Esophagus squamous epithelium (tissue), 4 donors: ENCODE results near the gene SLC25A13.

Source experiments
- POLR2A ChIP-seq, 4 donors: fragments of 450-650 bp; IDR thresholded peaks; one replicate each; pipeline ENCODE4 v1.6.1; 2017; ENCODE audit warnings: antibody characterized with exemption in 4 of 4, mild to moderate bottlenecking in 4 of 4, moderate library complexity in 3 of 4
- TF ChIP-seq, protein P1 (sequence below), 6 experiments: fragments of 450-650 bp in 4 of 6; fragments of 200-600 bp in 2 of 6; sonication (generic) in 2 of 6; IDR thresholded peaks; one replicate each; pipeline ENCODE4 v1.5.1; 2016 to 2019; ENCODE audit warnings: antibody characterized with exemption in 6 of 6, mild to moderate bottlenecking in 4 of 6, moderate library complexity in 4 of 6

- TF ChIP-seq, protein P1, sequence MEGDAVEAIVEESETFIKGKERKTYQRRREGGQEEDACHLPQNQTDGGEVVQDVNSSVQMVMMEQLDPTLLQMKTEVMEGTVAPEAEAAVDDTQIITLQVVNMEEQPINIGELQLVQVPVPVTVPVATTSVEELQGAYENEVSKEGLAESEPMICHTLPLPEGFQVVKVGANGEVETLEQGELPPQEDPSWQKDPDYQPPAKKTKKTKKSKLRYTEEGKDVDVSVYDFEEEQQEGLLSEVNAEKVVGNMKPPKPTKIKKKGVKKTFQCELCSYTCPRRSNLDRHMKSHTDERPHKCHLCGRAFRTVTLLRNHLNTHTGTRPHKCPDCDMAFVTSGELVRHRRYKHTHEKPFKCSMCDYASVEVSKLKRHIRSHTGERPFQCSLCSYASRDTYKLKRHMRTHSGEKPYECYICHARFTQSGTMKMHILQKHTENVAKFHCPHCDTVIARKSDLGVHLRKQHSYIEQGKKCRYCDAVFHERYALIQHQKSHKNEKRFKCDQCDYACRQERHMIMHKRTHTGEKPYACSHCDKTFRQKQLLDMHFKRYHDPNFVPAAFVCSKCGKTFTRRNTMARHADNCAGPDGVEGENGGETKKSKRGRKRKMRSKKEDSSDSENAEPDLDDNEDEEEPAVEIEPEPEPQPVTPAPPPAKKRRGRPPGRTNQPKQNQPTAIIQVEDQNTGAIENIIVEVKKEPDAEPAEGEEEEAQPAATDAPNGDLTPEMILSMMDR (IDR thresholded peaks at IDR 0.05): no peak
- no peak for TF ChIP-seq POLR2A (IDR thresholded peaks at IDR 0.05)
These were observed 228.5 kb downstream of the SLC25A13 start for GRCh38 chr7:96093435-96093834.
